Measurements from ENCODE around the gene STYXL2.

The STYXL2 gene

GRCh38 chr1:167095368-167095767 lies 1.5 kb downstream of the STYXL2 start:
- TF ChIP-seq CTCF (conservative IDR thresholded peaks at IDR 0.05; ENCODE audit: low read depth, low read length), result no peak
- Histone ChIP-seq H3K27me3 (ENCODE audit: insufficient read depth, low read depth) (no peaks in the 10 kb centered on the region), H2AFZ (ENCODE audit: low read depth) (no peak overlapping the region), H3K4me2 (no peak overlapping the region), H3K9ac (no peak overlapping the region), H3K4me1 (ENCODE audit: low read depth, poor library complexity, severe bottlenecking) (no peaks in the 10 kb centered on the region), H3K27ac (no peak overlapping the region), H3K79me2 (ENCODE audit: insufficient read depth, low read depth) (no peaks in the 10 kb centered on the region), H4K20me1 (ENCODE audit: insufficient read depth) (no peaks in the 10 kb centered on the region), H3K36me3 (ENCODE audit: insufficient read depth) (no peaks in the 10 kb centered on the region), H3K4me3 (IDR thresholded peaks at IDR 0.05; ENCODE audit: insufficient read depth, low read depth, low read length) (no peak overlapping the region)

- no peaks in the 10 kb centered on the region for H3K4me1 ChIP-seq (ENCODE audit: low read depth, poor library complexity, severe bottlenecking)
- TF ChIP-seq CTCF (conservative IDR thresholded peaks at IDR 0.05; ENCODE audit: low read depth, low read length), result no peak
- no peaks in the 10 kb centered on the region for H4K20me1 ChIP-seq (ENCODE audit: insufficient read depth)
- no peak overlapping the region for H3K9ac ChIP-seq
- H2AFZ ChIP-seq (ENCODE audit: low read depth), result no peak overlapping the region
- no peaks in the 10 kb centered on the region for H3K79me2 ChIP-seq (ENCODE audit: insufficient read depth, low read depth)
- no peaks in the 10 kb centered on the region for H3K27me3 ChIP-seq (ENCODE audit: insufficient read depth, low read depth)
- no peak overlapping the region for H3K27ac ChIP-seq
- no peak overlapping the region for H3K4me2 ChIP-seq
- H3K4me3 ChIP-seq (IDR thresholded peaks at IDR 0.05; ENCODE audit: insufficient read depth, low read depth, low read length), result no peak overlapping the region
- H3K36me3 ChIP-seq (ENCODE audit: insufficient read depth), result no peaks in the 10 kb centered on the region
Observed at GRCh38 chr1:167099851-167100250, 6.0 kb downstream of the STYXL2 start.

GRCh38 chr1:167100730-167101129 lies 6.9 kb downstream of the STYXL2 start:
- H3K4me3 ChIP-seq (IDR thresholded peaks at IDR 0.05; ENCODE audit: insufficient read depth, low read depth, low read length), result no peak overlapping the region

GRCh38 chr1:167101754-167102153 lies 7.9 kb downstream of the STYXL2 start:
- Histone ChIP-seq H4K20me1 (ENCODE audit: insufficient read depth) (no peaks in the 10 kb centered on the region), H3K79me2 (ENCODE audit: insufficient read depth, low read depth) (no peaks in the 10 kb centered on the region), H3K4me2 (no peak overlapping the region), H3K9ac (no peak overlapping the region), H3K27ac (no peak overlapping the region), H3K4me1 (ENCODE audit: low read depth, poor library complexity, severe bottlenecking) (no peaks in the 10 kb centered on the region), H2AFZ (ENCODE audit: low read depth) (no peak overlapping the region), H3K36me3 (ENCODE audit: insufficient read depth) (no peaks in the 10 kb centered on the region), H3K27me3 (ENCODE audit: insufficient read depth, low read depth) (no peaks in the 10 kb centered on the region), H3K4me3 (IDR thresholded peaks at IDR 0.05; ENCODE audit: insufficient read depth, low read depth, low read length) (no peak overlapping the region)
- no peak for TF ChIP-seq CTCF (conservative IDR thresholded peaks at IDR 0.05; ENCODE audit: low read depth, low read length)

More at GRCh38 chr1:167100730-167101129, 6.9 kb downstream of the STYXL2 start:
- H3K79me2 ChIP-seq (ENCODE audit: insufficient read depth, low read depth), result no peaks in the 10 kb centered on the region
- no peaks in the 10 kb centered on the region for H3K4me1 ChIP-seq (ENCODE audit: low read depth, poor library complexity, severe bottlenecking)
- H3K36me3 ChIP-seq (ENCODE audit: insufficient read depth), result no peaks in the 10 kb centered on the region
- H3K9ac ChIP-seq, result no peak overlapping the region
- no peaks in the 10 kb centered on the region for H3K27me3 ChIP-seq (ENCODE audit: insufficient read depth, low read depth)
- no peak overlapping the region for H2AFZ ChIP-seq (ENCODE audit: low read depth)
- no peak overlapping the region; the same call in 1 of the 2 replicates for H3K27ac ChIP-seq
- no peak for TF ChIP-seq CTCF (conservative IDR thresholded peaks at IDR 0.05; ENCODE audit: low read depth, low read length)
- H4K20me1 ChIP-seq (ENCODE audit: insufficient read depth), result no peaks in the 10 kb centered on the region
- no peak overlapping the region for H3K4me2 ChIP-seq

Data from KMS-11 (cell line).